Measurements from ENCODE around the gene ADAM33.

GRCh38 chr20:3669710-3670367, 12.0 kb downstream of the ADAM33 start:
- no peak for TF ChIP-seq CTCF (IDR thresholded peaks at IDR 0.05)
- TF ChIP-seq POLR2A (IDR thresholded peaks at IDR 0.05): no peak
